ENCODE measurements around the gene TRAK2. TPM values are rescaled to one million over a fixed set of nuclear protein-coding genes. Genes with fewer than 3 reads are reported as not detected.

TRAK2 gene
- total and polyA plus RNA-seq, 2 donors (not counting 1 experiment from before 2014, with no cell fraction given) = 16.9 to 21.6 TPM

DNA sequence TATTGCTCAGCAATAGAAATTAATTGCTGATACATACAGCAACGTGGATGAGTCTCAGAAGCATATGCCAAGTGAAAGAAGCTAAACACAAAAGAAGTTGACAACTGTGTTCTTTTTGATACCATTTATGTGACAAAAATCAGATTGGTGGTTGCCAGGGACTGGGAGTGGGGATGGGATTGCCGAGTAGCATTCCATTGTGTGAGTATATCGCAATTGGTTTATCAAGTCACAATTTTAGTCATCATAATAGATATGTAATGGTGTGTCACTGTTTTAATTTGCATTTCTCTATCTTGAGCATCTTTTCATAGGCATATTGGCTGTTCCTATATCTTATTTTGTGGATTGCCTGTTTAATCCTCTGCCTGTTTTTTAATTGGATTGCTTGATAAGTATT is 21.2 kb upstream of the TRAK2 start:
- H4K20me1 ChIP-seq (ENCODE audit: control insufficient read depth, insufficient read depth, low read length, poor library complexity, severe bottlenecking) = no peaks in the 10 kb centered on the region
- H3K9me3 ChIP-seq (ENCODE audit: control extremely low read depth in 1 of 3, control insufficient read depth in 2 of 3, insufficient read depth in 1 of 3, low read length in 2 of 3) = no peaks in the 10 kb centered on the region
- H3K27me3 ChIP-seq (replicated peaks in 1 of 4; ENCODE audit: control extremely low read depth in 1 of 4, control insufficient read depth in 3 of 4, insufficient read depth in 4 of 4, low read length in 3 of 4) = no peaks in the 10 kb centered on the region
- no peaks in the 10 kb centered on the region for H3K79me2 ChIP-seq (ENCODE audit: control insufficient read depth, insufficient read depth, low read length)
- H3K36me3 ChIP-seq (replicated peaks in 1 of 2; ENCODE audit: control extremely low read depth in 1 of 2, control insufficient read depth in 1 of 2, extremely low read depth in 1 of 2, insufficient read depth in 2 of 2, low read length in 1 of 2) = peaks cover 12 to 56% of the 10 kb centered on the region in 2 experiments
- DNase-seq (no peak), ATAC-seq (ENCODE audit: low read depth) (no peak)
- Mint-ChIP-seq H3K27me3 (no peaks in the 10 kb centered on the region), H3K27ac (peak overlapping the region; percentile 24), H3K4me3 (no peak overlapping the region), H3K4me1 (no peaks in the 10 kb centered on the region), H3K9me3 (ENCODE audit: insufficient read depth) (no peaks in the 10 kb centered on the region)
- no peak overlapping the region for H3K4me2 ChIP-seq (replicated peaks; ENCODE audit: low read depth, low read length, poor library complexity, severe bottlenecking)
- no peak overlapping the region for H2AFZ ChIP-seq (ENCODE audit: insufficient read depth, low read depth, low read length, poor library complexity, severe bottlenecking)
- H3K9ac ChIP-seq (ENCODE audit: low read length) = no peak overlapping the region
- ChIA-PET CTCF (no interaction called here), POLR2A (no interaction called here)
- H3K4me1 ChIP-seq (ENCODE audit: control insufficient read depth in 2 of 2, insufficient read depth in 2 of 2, low read length in 2 of 2) = no peaks in the 10 kb centered on the region
- H3K4me3 ChIP-seq (ENCODE audit: control extremely low read depth in 1 of 5, extremely low read depth in 1 of 5, insufficient read depth in 1 of 5, low read depth in 2 of 5, low read length in 4 of 5) = no peak overlapping the region
- H3K27ac ChIP-seq (ENCODE audit: low read length in 2 of 2) = no peak overlapping the region
- WGBS (ENCODE audit: insufficient coverage) = no CpG with 5 or more reads among the region's 3 CpGs
- intact Hi-C loops (cut with micrococcal nuclease) = no loop called here
- no peak for TF ChIP-seq EZH2 (IDR thresholded peaks at IDR 0.05; ENCODE audit: borderline replicate concordance, insufficient read depth, low read depth, low read length, poor library complexity, severe bottlenecking)
- TF ChIP-seq, protein P1, sequence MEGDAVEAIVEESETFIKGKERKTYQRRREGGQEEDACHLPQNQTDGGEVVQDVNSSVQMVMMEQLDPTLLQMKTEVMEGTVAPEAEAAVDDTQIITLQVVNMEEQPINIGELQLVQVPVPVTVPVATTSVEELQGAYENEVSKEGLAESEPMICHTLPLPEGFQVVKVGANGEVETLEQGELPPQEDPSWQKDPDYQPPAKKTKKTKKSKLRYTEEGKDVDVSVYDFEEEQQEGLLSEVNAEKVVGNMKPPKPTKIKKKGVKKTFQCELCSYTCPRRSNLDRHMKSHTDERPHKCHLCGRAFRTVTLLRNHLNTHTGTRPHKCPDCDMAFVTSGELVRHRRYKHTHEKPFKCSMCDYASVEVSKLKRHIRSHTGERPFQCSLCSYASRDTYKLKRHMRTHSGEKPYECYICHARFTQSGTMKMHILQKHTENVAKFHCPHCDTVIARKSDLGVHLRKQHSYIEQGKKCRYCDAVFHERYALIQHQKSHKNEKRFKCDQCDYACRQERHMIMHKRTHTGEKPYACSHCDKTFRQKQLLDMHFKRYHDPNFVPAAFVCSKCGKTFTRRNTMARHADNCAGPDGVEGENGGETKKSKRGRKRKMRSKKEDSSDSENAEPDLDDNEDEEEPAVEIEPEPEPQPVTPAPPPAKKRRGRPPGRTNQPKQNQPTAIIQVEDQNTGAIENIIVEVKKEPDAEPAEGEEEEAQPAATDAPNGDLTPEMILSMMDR (IDR thresholded peaks at IDR 0.05) = no peak

DNA sequence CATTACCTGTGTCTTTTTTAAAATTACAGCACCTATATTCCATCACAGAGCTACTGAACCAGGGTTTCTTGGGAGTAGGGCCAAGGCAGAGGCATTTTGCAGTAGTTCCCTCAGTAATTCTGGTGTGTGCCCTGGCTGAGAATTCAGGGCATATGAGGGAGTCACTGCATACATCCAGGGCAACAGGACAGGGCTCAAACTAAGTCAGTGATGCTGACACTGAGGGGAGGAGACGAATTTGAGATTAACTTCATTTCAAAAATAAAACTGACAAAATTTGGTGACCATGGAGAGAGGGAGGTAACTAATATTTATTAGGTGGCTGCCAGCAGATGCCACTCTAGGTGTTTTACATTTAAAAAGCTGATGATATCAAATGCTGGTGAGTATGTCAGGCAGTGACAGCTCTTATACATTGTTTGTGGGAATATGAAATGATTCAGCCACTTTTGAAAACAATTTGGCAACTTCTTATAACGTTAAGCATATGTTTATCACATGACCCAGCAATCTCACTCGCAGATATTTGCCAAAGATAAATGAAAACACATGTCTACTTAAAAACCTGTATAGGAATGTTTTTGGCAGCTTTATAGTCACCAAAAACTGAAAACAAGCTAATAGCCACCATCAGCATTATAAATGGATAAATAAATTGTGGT is 20.6 kb upstream of the TRAK2 start:
- intact Hi-C loops (cut with micrococcal nuclease) = no loop called here
- no peak overlapping the region for H3K9ac ChIP-seq (ENCODE audit: low read length)
- no peak overlapping the region for H3K4me3 Mint-ChIP-seq
- no peak overlapping the region for H3K4me2 ChIP-seq (replicated peaks; ENCODE audit: low read depth, low read length, poor library complexity, severe bottlenecking)
- H3K4me1 ChIP-seq (ENCODE audit: control insufficient read depth in 2 of 2, insufficient read depth in 2 of 2, low read length in 2 of 2) = no peaks in the 10 kb centered on the region
- ATAC-seq (ENCODE audit: low read depth) (no peak), DNase-seq (no peak)
- POLR2A ChIA-PET = no interaction called here
- H3K4me1 Mint-ChIP-seq = no peaks in the 10 kb centered on the region
- no peak overlapping the region for H2AFZ ChIP-seq (ENCODE audit: insufficient read depth, low read depth, low read length, poor library complexity, severe bottlenecking)
- H3K27ac ChIP-seq (ENCODE audit: low read length in 2 of 2) = no peak overlapping the region
- WGBS (ENCODE audit: insufficient coverage) = no CpG with 5 or more reads among the region's 3 CpGs
- H4K20me1 ChIP-seq (ENCODE audit: control insufficient read depth, insufficient read depth, low read length, poor library complexity, severe bottlenecking) = no peaks in the 10 kb centered on the region
- no peaks in the 10 kb centered on the region for H3K9me3 Mint-ChIP-seq (ENCODE audit: insufficient read depth)
- H3K27me3 ChIP-seq (replicated peaks in 1 of 4; ENCODE audit: control extremely low read depth in 1 of 4, control insufficient read depth in 3 of 4, insufficient read depth in 4 of 4, low read length in 3 of 4) = no peaks in the 10 kb centered on the region
- H3K4me3 ChIP-seq (ENCODE audit: control extremely low read depth in 1 of 5, extremely low read depth in 1 of 5, insufficient read depth in 1 of 5, low read depth in 2 of 5, low read length in 4 of 5) = no peak overlapping the region
- CTCF ChIA-PET = no interaction called here
- peaks cover 12 to 56% of the 10 kb centered on the region in 2 experiments for H3K36me3 ChIP-seq (replicated peaks in 1 of 2; ENCODE audit: control extremely low read depth in 1 of 2, control insufficient read depth in 1 of 2, extremely low read depth in 1 of 2, insufficient read depth in 2 of 2, low read length in 1 of 2)
- no peak overlapping the region for H3K27ac Mint-ChIP-seq
- TF ChIP-seq EZH2 (IDR thresholded peaks at IDR 0.05; ENCODE audit: borderline replicate concordance, insufficient read depth, low read depth, low read length, poor library complexity, severe bottlenecking) = no peak
- TF ChIP-seq, protein P1 (IDR thresholded peaks at IDR 0.05) = no peak
- no peaks in the 10 kb centered on the region for H3K79me2 ChIP-seq (ENCODE audit: control insufficient read depth, insufficient read depth, low read length)
- H3K27me3 Mint-ChIP-seq = no peaks in the 10 kb centered on the region
- H3K9me3 ChIP-seq (ENCODE audit: control extremely low read depth in 1 of 3, control insufficient read depth in 2 of 3, insufficient read depth in 1 of 3, low read length in 2 of 3) = no peaks in the 10 kb centered on the region

All from B cell (primary cell).